Tibial nerve (tissue), 4 donors: ENCODE results near the gene OSCP1. TPM values are rescaled to one million over a fixed set of nuclear protein-coding genes. Genes with fewer than 3 reads are reported as not detected.

Experiments
- DNase-seq, 2 donors: peaks; one replicate each; pipeline ENCODE4 v3.0.0-alpha.2; 2019; ENCODE audit warnings: low spot score in 2 of 2
- H3K27ac ChIP-seq, 4 donors: fragments of 200-600 bp; sonication (generic) in 3 of 4; one replicate each; pipeline ENCODE4 v1.5.1; 2017 to 2019; ENCODE audit warnings: mild to moderate bottlenecking in 1 of 4
- H3K27me3 ChIP-seq, 2 donors: fragments of 200-600 bp; sonication (generic) in 1 of 2; one replicate each; pipeline versions ENCODE4 v1.5.1 to v1.6.0; 2017 to 2019
- H3K36me3 ChIP-seq, 3 donors: fragments of 200-600 bp; sonication (generic); one replicate each; pipeline ENCODE4 v1.5.1; 2018 to 2019
- H3K4me1 ChIP-seq, 4 donors: fragments of 200-600 bp; sonication (generic) in 3 of 4; one replicate each; pipeline ENCODE4 v1.5.1; 2017 to 2019
- H3K4me3 ChIP-seq, 4 donors: fragments of 200-600 bp; sonication (generic) in 3 of 4; one replicate each; pipeline ENCODE4 v1.5.1; 2017 to 2019; ENCODE audit warnings: mild to moderate bottlenecking in 1 of 4, moderate library complexity in 1 of 4
- H3K9me3 ChIP-seq, 4 donors: fragments of 200-600 bp; sonication (generic) in 3 of 4; one replicate each; pipeline ENCODE4 v1.5.1; 2017 to 2019
- EP300 ChIP-seq, 2 donors: sonication (generic); formaldehyde crosslinking; IDR thresholded peaks; one replicate each; pipeline ENCODE4 v1.6.1; 2017; ENCODE audit warnings: antibody characterized with exemption in 2 of 2, mild to moderate bottlenecking in 1 of 2
- POLR2A ChIP-seq, 2 donors: fragments of 450-650 bp; IDR thresholded peaks; one replicate each; pipeline ENCODE4 v1.6.1; 2017; ENCODE audit warnings: antibody characterized with exemption in 2 of 2, mild to moderate bottlenecking in 2 of 2, moderate library complexity in 2 of 2
- WGBS, 2 donors: methylation state at CpG; one replicate each; pipeline ENCODE4 v1.1.5; 2018; 5-methylcytosine and 5-hydroxymethylcytosine counted together
- small RNA-seq: library from RNA; depleted of rRNA; stranded (forward); fragments of <200 nt; gene quantifications from one replicate; pipeline ENCODE3, GENCODE V24; 2016
- total RNA-seq, 4 donors: library from RNA; depleted of rRNA; stranded (reverse); fragments of >200 nt; gene quantifications; one replicate each; pipeline ENCODE4 v1.1.0, GENCODE V29; 2016
- TF ChIP-seq, protein P1 (sequence below), 5 experiments: fragments of 200-600 bp in 3 of 5; fragments of 450-650 bp in 2 of 5; sonication (generic) in 3 of 5; IDR thresholded peaks; one replicate each; pipeline ENCODE4 v1.5.1; 2016 to 2019; ENCODE audit warnings: antibody characterized with exemption in 5 of 5, mild to moderate bottlenecking in 3 of 5, moderate library complexity in 2 of 5

The OSCP1 gene
- total RNA-seq, 4 donors from 2014 or later: 7.2 to 32.4 (median 17.6) TPM

- Histone ChIP-seq H3K27me3 (no peaks in the 10 kb centered on the region), H3K36me3 (peaks cover 0 to 8% (median 0%) of the 10 kb centered on the region in 3 donors), H3K27ac (peak overlapping the region in 3 of 4 donors; percentile 11 to 48 (median 35)), H3K9me3 (no peaks in the 10 kb centered on the region), H3K4me3 (no peak overlapping the region), H3K4me1 (peaks cover 4 to 75% (median 46%) of the 10 kb centered on the region in 4 donors)
- WGBS, 2 donors: 57 to 68% methylated on average over 7 of the region's 7 CpGs
- DNase-seq: peak; percentile 75 to 92
- TF ChIP-seq POLR2A (IDR thresholded peaks at IDR 0.05) (no peak), EP300 (IDR thresholded peaks at IDR 0.05) (peak in 1 of 2 donors; percentile 39)
- TF ChIP-seq, protein P1, sequence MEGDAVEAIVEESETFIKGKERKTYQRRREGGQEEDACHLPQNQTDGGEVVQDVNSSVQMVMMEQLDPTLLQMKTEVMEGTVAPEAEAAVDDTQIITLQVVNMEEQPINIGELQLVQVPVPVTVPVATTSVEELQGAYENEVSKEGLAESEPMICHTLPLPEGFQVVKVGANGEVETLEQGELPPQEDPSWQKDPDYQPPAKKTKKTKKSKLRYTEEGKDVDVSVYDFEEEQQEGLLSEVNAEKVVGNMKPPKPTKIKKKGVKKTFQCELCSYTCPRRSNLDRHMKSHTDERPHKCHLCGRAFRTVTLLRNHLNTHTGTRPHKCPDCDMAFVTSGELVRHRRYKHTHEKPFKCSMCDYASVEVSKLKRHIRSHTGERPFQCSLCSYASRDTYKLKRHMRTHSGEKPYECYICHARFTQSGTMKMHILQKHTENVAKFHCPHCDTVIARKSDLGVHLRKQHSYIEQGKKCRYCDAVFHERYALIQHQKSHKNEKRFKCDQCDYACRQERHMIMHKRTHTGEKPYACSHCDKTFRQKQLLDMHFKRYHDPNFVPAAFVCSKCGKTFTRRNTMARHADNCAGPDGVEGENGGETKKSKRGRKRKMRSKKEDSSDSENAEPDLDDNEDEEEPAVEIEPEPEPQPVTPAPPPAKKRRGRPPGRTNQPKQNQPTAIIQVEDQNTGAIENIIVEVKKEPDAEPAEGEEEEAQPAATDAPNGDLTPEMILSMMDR (IDR thresholded peaks at IDR 0.05): peak; percentile 89 to 93 (median 92)
These were observed 81.0 kb downstream of the OSCP1 start for GRCh38 chr1:36369061-36369861.

Small RNAs within 50 kb of the gene (small RNA-seq; reads per million reads assigned to genes)
- gene RNU4-27P (not detected), gene SNORA63C (0.38 reads per million)

Other genes with a start within 250 kb of the OSCP1 start
- gene THRAP3, start 226.0 kb downstream of the OSCP1 start, total RNA-seq: 100 to 1,000 TPM in 2 of 4 donors, 10 to 100 TPM in 2; 89.2 to 114 (median 97.0) TPM
- 1 to 10 TPM; 1.5 to 4.1 (median 2.4) TPM for gene SH3D21, start 144.1 kb downstream of the OSCP1 start, total RNA-seq
- 100 to 1,000 TPM in 1 of 4 donors, 10 to 100 TPM in 3; 61.4 to 128 (median 86.3) TPM for gene EVA1B, start 126.8 kb downstream of the OSCP1 start, total RNA-seq
- gene STK40, start 64.5 kb downstream of the OSCP1 start, total RNA-seq: 10 to 100 TPM; 25.7 to 39.3 (median 30.0) TPM
- 10 to 100 TPM; 10.2 to 75.6 (median 34.7) TPM for gene LSM10, start 52.5 kb downstream of the OSCP1 start, total RNA-seq
- 10 to 100 TPM; 23.3 to 77.7 (median 36.4) TPM for gene MRPS15, start 13.9 kb upstream of the OSCP1 start, total RNA-seq
- gene CSF3R, start 32.5 kb upstream of the OSCP1 start, total RNA-seq: 10 to 100 TPM; 12.5 to 27.8 (median 19.8) TPM